Ectodermal cell (in vitro differentiated cells): ENCODE data around the gene THSD7B.
"Not testable (repeated sequence)": the region's sequence is repeated elsewhere in the genome, so short reads cannot be mapped to it uniquely, and the experiment has no call there.

Source experiments
- H3K27ac ChIP-seq: 2 replicates; pipeline ENCODE4 v1.7.0; 2013; ENCODE audit warnings: mild to moderate bottlenecking, low read depth, low read length; ENCODE audit not compliant: insufficient read depth, poor library complexity, severe bottlenecking
- H3K27me3 ChIP-seq: 2 replicates; pipeline ENCODE4 v1.7.0; 2013; ENCODE audit warnings: mild to moderate bottlenecking, low read length; ENCODE audit not compliant: insufficient read depth, control insufficient read depth, poor library complexity, severe bottlenecking
- H3K36me3 ChIP-seq: one replicate; pipeline ENCODE4 v1.7.0; 2013; ENCODE audit warnings: low read length; ENCODE audit not compliant: control insufficient read depth, insufficient read depth
- H3K4me1 ChIP-seq: one replicate; pipeline ENCODE4 v1.7.0; 2013; ENCODE audit warnings: low read length; ENCODE audit not compliant: control insufficient read depth, insufficient read depth
- H3K4me3 ChIP-seq: 2 replicates; pipeline ENCODE4 v1.7.0; 2013; ENCODE audit warnings: low read depth, low read length, control low read depth; ENCODE audit not compliant: insufficient read depth
- H3K9me3 ChIP-seq: 2 replicates; pipeline ENCODE4 v1.7.0; 2013; ENCODE audit warnings: mild to moderate bottlenecking, low read length, moderate library complexity; ENCODE audit not compliant: control insufficient read depth
- WGBS, 2 experiments: methylation state at CpG; one replicate each; pipeline ENCODE4 v1.1.7; 2013; ENCODE audit warnings: missing lambda C conversion rate in 2 of 2; 5-methylcytosine and 5-hydroxymethylcytosine counted together

The THSD7B gene

DNA sequence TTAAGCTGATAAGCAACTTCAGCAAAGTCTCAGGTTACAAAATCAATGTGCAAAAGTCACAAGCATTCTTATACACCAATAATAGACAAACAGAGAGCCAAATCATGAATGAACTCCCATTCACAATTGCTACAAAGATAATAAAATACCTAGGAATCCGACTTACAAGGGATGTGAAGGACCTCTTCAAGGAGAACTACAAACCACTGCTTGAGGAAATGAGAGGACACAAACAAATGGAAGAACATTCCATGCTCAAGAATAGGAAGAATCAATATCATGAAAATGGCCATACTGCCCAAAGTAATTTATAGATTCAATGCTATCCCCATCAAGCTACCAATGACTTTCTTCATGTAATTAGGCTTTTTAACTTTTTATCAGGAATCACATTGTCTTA, 934.9 kb downstream of the THSD7B start:
- not testable (repeated sequence) for H3K27ac ChIP-seq

DNA sequence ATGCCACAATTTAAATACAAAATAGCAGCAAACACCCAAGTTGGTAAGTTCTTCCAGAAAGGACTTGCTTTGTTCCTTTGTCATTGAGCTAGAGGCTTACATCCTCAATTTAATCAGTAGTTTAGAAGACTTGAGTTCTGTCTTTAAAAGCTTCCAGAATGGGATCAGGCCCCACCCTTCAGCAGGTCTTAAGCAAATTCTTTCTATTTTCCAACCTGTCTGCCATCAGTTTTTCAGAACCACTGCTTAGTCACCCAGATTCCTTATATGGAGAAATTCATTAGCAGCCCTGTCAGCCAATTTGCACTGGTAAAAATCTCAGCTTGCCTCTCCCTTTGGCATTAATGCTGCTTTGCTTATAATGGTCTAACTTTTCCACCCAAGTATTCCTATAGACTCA, 935.3 kb downstream of the THSD7B start:
- Histone ChIP-seq H3K9me3 (no peaks in the 10 kb centered on the region), H3K4me1 (no peaks in the 10 kb centered on the region), H3K4me3 (no peak overlapping the region), H3K27ac (no peak overlapping the region), H3K36me3 (no peaks in the 10 kb centered on the region), H3K27me3 (no peaks in the 10 kb centered on the region)

More for the DNA sequence above, 934.9 kb downstream of the THSD7B start:
- H3K9me3 ChIP-seq, H3K36me3 ChIP-seq, H3K4me3 ChIP-seq, H3K27me3 ChIP-seq, H3K4me1 ChIP-seq: not testable (repeated sequence)
- 95 to 100% methylated on average over 1 of the region's 1 CpG for WGBS, 2 experiments

DNA sequence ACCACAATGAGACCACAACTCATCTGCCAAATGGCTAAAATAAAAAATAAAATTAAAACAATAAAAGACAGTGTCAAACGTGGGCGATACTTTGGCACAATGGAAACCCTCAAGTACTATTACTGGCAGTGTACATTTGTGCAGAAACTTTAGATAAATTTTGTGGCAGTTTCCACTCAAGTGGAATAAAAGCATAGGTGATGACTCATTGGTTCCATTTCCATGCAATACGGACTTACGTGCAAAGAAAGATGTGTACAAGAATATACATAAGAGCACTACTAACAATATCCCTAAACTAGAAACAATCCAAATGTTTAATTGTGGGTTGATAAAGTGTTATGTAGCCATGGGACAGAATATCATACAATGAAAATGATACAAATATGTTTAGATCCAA, 940.0 kb downstream of the THSD7B start:
- H3K4me3 ChIP-seq = no peak overlapping the region
- no peaks in the 10 kb centered on the region for H3K9me3 ChIP-seq
- no peaks in the 10 kb centered on the region for H3K27me3 ChIP-seq
- H3K27ac ChIP-seq = no peak overlapping the region
- no peaks in the 10 kb centered on the region for H3K4me1 ChIP-seq
- 97 to 100% methylated on average over 2 to 3 of the region's 4 CpGs for WGBS, 2 experiments
- no peaks in the 10 kb centered on the region for H3K36me3 ChIP-seq

DNA sequence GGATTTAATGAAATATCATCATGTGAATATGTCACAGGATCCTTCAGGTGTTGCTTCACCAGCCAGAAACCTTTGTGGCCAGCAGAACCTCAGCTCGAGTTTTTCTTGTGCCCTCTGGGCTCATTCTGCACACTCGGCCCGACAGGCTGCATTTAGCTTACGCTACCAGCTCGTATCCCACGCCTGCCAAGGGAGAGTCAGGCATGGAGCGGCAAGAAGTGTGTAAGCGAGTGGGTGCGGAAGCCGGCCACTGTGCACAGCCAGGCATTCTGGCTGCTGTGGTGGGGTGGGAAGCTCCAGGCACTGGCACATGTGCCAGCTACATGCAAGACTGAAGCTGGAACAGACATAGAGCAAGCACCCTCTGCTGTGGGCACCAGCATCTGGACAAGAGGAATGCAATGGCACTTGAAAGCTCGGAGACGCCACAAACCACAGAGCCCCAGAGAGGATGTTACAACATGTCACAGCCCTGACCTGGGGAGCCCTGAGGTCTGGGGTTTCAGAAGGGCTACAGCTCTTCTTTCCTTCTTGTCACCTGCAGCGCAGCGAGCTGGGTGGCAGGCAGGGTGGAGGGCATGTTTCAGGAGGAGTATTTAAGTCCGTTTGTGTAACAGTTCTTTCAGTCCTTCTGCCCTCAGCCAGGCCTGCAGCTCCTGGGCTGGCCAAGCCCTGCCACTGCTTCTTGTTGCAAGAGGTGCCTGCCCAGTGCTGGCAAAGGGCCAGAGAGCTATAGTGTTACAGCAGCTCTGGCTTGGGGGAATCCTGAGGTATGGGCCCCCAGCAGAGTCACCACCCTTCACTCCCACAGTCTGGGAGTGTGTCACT, 941.7 kb downstream of the THSD7B start:
- WGBS, 2 experiments = 94 to 96% methylated on average over 14 to 15 of the region's 15 CpGs
- Histone ChIP-seq H3K27me3 (no peaks in the 10 kb centered on the region), H3K4me1 (no peaks in the 10 kb centered on the region), H3K4me3 (no peak overlapping the region), H3K36me3 (no peaks in the 10 kb centered on the region), H3K9me3 (no peaks in the 10 kb centered on the region), H3K27ac (no peak overlapping the region)

DNA sequence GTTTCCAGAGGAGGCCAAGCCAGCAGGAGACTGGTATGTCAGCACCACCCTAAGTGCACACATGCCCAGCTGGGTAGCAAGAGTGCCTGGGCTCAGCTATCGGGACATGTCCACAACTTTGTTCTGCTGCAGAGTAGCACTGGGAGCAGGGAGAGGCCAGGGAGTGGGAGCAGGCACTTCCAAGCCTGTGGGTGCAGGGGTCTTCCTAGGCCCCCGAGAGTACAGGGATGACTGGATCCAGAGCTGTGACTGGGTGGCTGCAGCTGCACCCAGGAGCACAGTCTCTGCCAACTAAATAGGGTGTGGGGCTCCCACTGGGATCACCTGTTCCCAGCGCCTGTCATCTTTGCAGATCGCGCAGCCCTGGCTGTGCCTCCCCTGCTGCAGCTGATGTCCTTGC, 943.0 kb downstream of the THSD7B start:
- no peak overlapping the region for H3K4me3 ChIP-seq
- WGBS, 2 experiments = 96% methylated on average over 5 of the region's 5 CpGs
- H3K4me1 ChIP-seq = no peaks in the 10 kb centered on the region
- no peak overlapping the region for H3K27ac ChIP-seq
- no peaks in the 10 kb centered on the region for H3K9me3 ChIP-seq
- H3K27me3 ChIP-seq = no peaks in the 10 kb centered on the region
- no peaks in the 10 kb centered on the region for H3K36me3 ChIP-seq

DNA sequence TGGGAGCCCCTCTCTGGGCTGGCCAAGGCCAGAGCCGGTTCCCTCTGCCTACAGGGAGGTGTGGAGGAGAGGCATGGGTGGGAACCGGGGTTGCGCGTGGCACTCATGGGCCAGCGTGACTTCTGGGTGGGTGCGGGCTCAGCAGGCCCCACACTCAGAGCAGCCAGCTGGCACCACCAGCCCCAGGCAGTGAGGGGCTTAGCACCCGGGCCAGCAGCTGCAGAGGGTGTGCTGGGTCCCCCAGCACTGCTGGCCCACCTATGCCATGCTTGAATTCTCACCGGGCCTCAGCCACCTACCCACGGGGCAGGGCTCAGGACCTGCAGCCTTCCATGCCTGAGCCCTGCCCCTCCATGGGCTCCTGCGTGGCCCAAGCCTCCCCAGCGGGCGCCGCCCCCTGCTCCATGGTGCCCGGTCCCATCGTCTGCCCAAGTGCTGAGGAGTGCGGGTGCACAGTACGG, 950.4 kb downstream of the THSD7B start:
- no peak overlapping the region for H3K27ac ChIP-seq
- H3K36me3 ChIP-seq = no peaks in the 10 kb centered on the region
- 90% methylated on average over 17 of the region's 17 CpGs for WGBS, 2 experiments
- no peaks in the 10 kb centered on the region for H3K4me1 ChIP-seq
- H3K27me3 ChIP-seq = no peaks in the 10 kb centered on the region
- H3K4me3 ChIP-seq = no peak overlapping the region
- no peaks in the 10 kb centered on the region for H3K9me3 ChIP-seq

DNA sequence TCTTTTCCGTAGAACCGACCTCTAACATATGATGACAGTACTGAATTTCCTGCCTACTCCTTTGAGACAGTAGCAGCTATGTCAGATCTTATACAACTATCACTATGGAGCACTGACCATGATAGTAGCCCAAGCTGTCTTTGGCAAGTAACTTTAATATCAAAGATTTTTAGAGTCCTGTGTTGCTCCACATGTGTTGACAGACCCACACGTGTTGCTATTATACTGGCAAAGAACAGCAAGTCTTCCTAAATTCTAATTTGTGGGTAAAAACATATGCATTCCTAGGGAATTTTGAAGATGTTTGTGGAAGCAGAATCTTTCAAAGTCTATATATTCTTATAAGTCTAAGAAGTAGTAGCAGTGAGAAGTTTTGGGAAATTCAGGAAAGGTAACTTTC, 953.4 kb downstream of the THSD7B start:
- Histone ChIP-seq H3K36me3 (no peaks in the 10 kb centered on the region), H3K4me1 (no peaks in the 10 kb centered on the region), H3K27me3 (no peaks in the 10 kb centered on the region), H3K27ac (no peak overlapping the region), H3K9me3 (no peaks in the 10 kb centered on the region), H3K4me3 (no peak overlapping the region)
- WGBS, 2 experiments = 95 to 97% methylated on average over 3 of the region's 3 CpGs

DNA sequence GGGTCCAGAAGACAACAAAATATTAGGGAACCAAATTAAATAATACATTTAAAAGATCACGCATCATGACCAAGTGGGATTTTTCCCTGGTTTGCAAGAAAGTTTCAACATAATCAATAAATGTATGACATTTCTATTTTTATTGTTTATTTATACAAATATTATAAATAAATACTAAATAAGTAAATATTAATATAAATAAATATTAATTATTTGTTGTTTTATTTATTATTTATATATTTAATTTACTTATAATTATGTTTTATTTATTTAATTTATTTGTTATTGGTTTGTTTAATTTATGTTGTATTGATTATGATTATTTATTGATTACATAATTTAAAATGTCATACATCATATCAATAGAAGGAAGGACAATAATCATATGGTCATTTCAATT, 956.4 kb downstream of the THSD7B start:
- no peaks in the 10 kb centered on the region for H3K4me1 ChIP-seq
- WGBS, 2 experiments = 100% methylated on average over 1 of the region's 1 CpG; no CpG with 5 or more reads in 1 of the 2 experiments
- no peak overlapping the region for H3K4me3 ChIP-seq
- no peaks in the 10 kb centered on the region for H3K27me3 ChIP-seq
- no peaks in the 10 kb centered on the region for H3K9me3 ChIP-seq
- H3K27ac ChIP-seq = no peak overlapping the region
- H3K36me3 ChIP-seq = no peaks in the 10 kb centered on the region

DNA sequence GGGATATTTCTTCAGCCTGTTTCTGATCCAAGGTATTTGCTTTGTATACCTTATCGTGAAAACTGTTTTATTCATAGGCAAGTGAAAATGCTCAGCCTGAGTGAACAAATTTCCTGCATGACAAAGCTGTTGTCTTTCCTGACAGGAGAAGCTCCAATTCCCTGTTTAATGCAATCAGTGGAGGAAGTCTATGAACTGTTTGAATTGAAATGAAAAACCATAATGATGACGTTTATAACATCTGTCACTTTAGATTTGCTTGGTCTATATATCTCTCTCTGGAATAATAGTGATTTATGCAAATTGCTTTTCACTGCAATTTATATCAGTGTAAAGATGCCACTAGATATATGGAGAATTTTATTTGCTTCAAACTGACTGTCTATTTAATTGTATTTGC, 959.6 kb downstream of the THSD7B start:
- 89 to 93% methylated on average over 1 to 2 of the region's 2 CpGs for WGBS, 2 experiments
- H3K4me3 ChIP-seq = no peak overlapping the region
- no peaks in the 10 kb centered on the region for H3K27me3 ChIP-seq
- no peaks in the 10 kb centered on the region for H3K4me1 ChIP-seq
- no peak overlapping the region for H3K27ac ChIP-seq
- H3K36me3 ChIP-seq = no peaks in the 10 kb centered on the region
- no peaks in the 10 kb centered on the region for H3K9me3 ChIP-seq
